ENCODE results near the gene IFT20.
"Not testable (repeated sequence)": the region's sequence is repeated elsewhere in the genome, so short reads cannot be mapped to it uniquely, and the experiment has no call there.

Gene IFT20

GRCh38 chr17:28343491-28343932 lies 8.2 kb upstream of the IFT20 start:
- Histone ChIP-seq H3K4me3 (ENCODE audit: low read depth, low read length) (no peak overlapping the region), H3K27me3 (ENCODE audit: control insufficient read depth, insufficient read depth, low read length) (no peaks in the 10 kb centered on the region), H3K4me1 (peaks cover 20% of the 10 kb centered on the region), H3K4me2 (ENCODE audit: low read length) (no peak overlapping the region), H3K9ac (no peak overlapping the region), H3K36me3 (ENCODE audit: control insufficient read depth, insufficient read depth, low read length) (no peaks in the 10 kb centered on the region), H2AFZ (no peak overlapping the region), H3K27ac (no peak overlapping the region), H3K79me2 (peaks cover 2% of the 10 kb centered on the region), H3K9me3 (ENCODE audit: control insufficient read depth, low read length) (no peaks in the 10 kb centered on the region)
- TF ChIP-seq, protein P1, sequence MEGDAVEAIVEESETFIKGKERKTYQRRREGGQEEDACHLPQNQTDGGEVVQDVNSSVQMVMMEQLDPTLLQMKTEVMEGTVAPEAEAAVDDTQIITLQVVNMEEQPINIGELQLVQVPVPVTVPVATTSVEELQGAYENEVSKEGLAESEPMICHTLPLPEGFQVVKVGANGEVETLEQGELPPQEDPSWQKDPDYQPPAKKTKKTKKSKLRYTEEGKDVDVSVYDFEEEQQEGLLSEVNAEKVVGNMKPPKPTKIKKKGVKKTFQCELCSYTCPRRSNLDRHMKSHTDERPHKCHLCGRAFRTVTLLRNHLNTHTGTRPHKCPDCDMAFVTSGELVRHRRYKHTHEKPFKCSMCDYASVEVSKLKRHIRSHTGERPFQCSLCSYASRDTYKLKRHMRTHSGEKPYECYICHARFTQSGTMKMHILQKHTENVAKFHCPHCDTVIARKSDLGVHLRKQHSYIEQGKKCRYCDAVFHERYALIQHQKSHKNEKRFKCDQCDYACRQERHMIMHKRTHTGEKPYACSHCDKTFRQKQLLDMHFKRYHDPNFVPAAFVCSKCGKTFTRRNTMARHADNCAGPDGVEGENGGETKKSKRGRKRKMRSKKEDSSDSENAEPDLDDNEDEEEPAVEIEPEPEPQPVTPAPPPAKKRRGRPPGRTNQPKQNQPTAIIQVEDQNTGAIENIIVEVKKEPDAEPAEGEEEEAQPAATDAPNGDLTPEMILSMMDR (IDR thresholded peaks at IDR 0.05): no peak

DNA sequence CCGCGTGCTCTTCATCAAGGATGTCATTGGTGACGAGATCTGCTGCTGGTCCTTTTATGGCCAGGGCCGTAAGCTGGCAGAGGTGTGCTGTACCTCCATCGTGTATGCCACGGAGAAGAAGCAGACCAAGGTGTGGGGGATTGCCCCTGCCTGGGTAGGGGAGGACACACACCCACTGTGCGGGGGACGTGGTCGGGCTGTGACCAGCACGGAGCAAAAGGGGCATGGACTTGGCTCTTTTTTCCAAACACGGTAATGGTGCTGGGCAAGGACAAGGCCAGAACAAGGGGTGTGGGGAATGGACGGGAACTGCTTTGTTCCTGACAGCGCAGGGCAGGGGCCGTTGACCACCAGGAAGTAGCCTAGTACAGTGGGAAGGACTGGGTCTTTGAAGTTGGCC lies 7.0 kb upstream of the IFT20 start:
- Histone ChIP-seq H2AFZ (no peak overlapping the region), H3K27ac (no peak overlapping the region), H3K4me1 (peaks cover 20% of the 10 kb centered on the region), H3K4me3 (ENCODE audit: low read depth, low read length) (no peak overlapping the region), H3K27me3 (ENCODE audit: control insufficient read depth, insufficient read depth, low read length) (no peaks in the 10 kb centered on the region), H3K79me2 (peaks cover 3% of the 10 kb centered on the region), H3K4me2 (ENCODE audit: low read length) (no peak overlapping the region), H3K9ac (no peak overlapping the region), H3K9me3 (ENCODE audit: control insufficient read depth, low read length) (no peaks in the 10 kb centered on the region), H3K36me3 (ENCODE audit: control insufficient read depth, insufficient read depth, low read length) (no peaks in the 10 kb centered on the region)
- TF ChIP-seq, protein P1 (IDR thresholded peaks at IDR 0.05): no peak

GRCh38 chr17:28341516-28341915 lies 6.2 kb upstream of the IFT20 start:
- Histone ChIP-seq H3K9ac (no peak overlapping the region), H3K79me2 (peaks cover 11% of the 10 kb centered on the region), H3K4me1 (peaks cover 14% of the 10 kb centered on the region), H3K4me2 (ENCODE audit: low read length) (no peak overlapping the region), H3K27me3 (ENCODE audit: control insufficient read depth, insufficient read depth, low read length) (no peaks in the 10 kb centered on the region), H3K9me3 (ENCODE audit: control insufficient read depth, low read length) (no peaks in the 10 kb centered on the region), H2AFZ (no peak overlapping the region), H3K4me3 (ENCODE audit: low read depth, low read length) (no peak overlapping the region), H3K27ac (no peak overlapping the region), H3K36me3 (ENCODE audit: control insufficient read depth, insufficient read depth, low read length) (no peaks in the 10 kb centered on the region)
- TF ChIP-seq, protein P1 (IDR thresholded peaks at IDR 0.05): no peak

DNA sequence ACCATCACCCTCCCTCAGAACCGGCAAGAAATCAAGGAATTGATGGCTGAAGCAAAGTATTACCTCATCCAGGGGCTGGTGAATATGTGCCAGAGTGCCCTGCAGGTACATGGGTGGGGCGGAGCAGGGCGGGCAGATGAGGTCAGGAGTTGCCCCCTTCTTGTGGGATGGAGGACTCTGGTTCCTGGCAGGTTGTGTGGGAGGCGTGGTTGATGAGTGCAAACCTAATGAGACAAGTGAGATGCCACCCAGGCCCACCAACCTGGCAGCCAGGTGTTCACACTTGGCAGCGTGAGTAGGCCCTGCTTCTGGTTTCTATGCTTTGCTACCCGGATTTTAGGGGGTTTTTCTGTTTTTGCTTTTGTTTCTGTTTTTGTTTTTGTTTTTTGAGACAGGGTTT lies 5.1 kb upstream of the IFT20 start:
- Histone ChIP-seq H3K27me3 (ENCODE audit: control insufficient read depth, insufficient read depth, low read length) (no peaks in the 10 kb centered on the region), H3K36me3 (ENCODE audit: control insufficient read depth, insufficient read depth, low read length) (no peaks in the 10 kb centered on the region), H2AFZ (no peak overlapping the region), H3K4me3 (ENCODE audit: low read depth, low read length) (no peak overlapping the region), H3K4me2 (ENCODE audit: low read length) (no peak overlapping the region), H3K4me1 (peaks cover 3% of the 10 kb centered on the region), H3K9ac (no peak overlapping the region), H3K79me2 (peaks cover 13% of the 10 kb centered on the region), H3K9me3 (ENCODE audit: control insufficient read depth, low read length) (no peaks in the 10 kb centered on the region), H3K27ac (no peak overlapping the region)
- TF ChIP-seq, protein P1 (IDR thresholded peaks at IDR 0.05): no peak

GRCh38 chr17:28339431-28339830 lies 4.2 kb upstream of the IFT20 start:
- H3K9ac ChIP-seq: no peak overlapping the region
- no peaks in the 10 kb centered on the region for H3K36me3 ChIP-seq (ENCODE audit: control insufficient read depth, insufficient read depth, low read length)
- no peak overlapping the region for H3K4me2 ChIP-seq (ENCODE audit: low read length)
- H3K4me3 ChIP-seq (ENCODE audit: low read depth, low read length): no peak overlapping the region
- H3K4me1 ChIP-seq: no peaks in the 10 kb centered on the region
- TF ChIP-seq, protein P1 (IDR thresholded peaks at IDR 0.05): no peak
- no peak overlapping the region for H3K27ac ChIP-seq
- no peak overlapping the region for H2AFZ ChIP-seq
- no peaks in the 10 kb centered on the region for H3K27me3 ChIP-seq (ENCODE audit: control insufficient read depth, insufficient read depth, low read length)
- H3K79me2 ChIP-seq: peaks cover 20% of the 10 kb centered on the region
- H3K9me3 ChIP-seq (ENCODE audit: control insufficient read depth, low read length): no peaks in the 10 kb centered on the region

DNA sequence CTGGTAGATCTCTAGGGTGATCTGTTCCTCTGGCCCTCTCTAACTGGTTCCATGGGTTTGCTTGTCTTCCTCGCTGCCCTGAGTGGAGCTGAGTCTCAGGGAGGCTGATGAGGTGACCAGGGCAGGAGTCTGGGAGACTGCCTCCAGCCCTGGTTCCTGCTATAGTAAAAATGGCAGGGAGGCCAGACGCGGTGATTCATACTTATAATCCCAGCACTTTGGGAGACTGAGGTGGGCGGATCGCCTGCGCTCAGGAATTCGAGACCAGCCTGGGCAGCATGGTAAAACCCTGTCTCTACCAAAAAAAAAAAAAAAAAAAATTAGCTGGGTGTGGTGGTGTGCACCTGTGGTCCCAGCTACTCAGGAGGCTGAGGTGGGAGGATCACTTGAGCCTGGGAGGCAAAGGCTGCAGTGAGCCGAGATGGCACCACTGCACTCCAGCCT lies 3.5 kb upstream of the IFT20 start:
- not testable (repeated sequence) for H3K4me2 ChIP-seq (ENCODE audit: low read length); H3K4me3 ChIP-seq (ENCODE audit: low read depth, low read length); H2AFZ ChIP-seq; H3K9me3 ChIP-seq (ENCODE audit: control insufficient read depth, low read length); H3K36me3 ChIP-seq (ENCODE audit: control insufficient read depth, insufficient read depth, low read length); H3K4me1 ChIP-seq; H3K27me3 ChIP-seq (ENCODE audit: control insufficient read depth, insufficient read depth, low read length); H3K9ac ChIP-seq
- H3K27ac ChIP-seq: peak overlapping the region; percentile 24
- peaks cover 27% of the 10 kb centered on the region for H3K79me2 ChIP-seq
